ENCODE measurements around the gene FOXJ2. TPM values are rescaled to one million over a fixed set of nuclear protein-coding genes. Genes with fewer than 3 reads are reported as not detected.
A peak's percentile ranks its signal among the peaks of the same experiment; 100 is the strongest.

The FOXJ2 gene
- total and polyA plus RNA-seq, 7 experiments from 2014 or later = 11.2 to 30.2 (median 24.0) TPM

GRCh38 chr12:8048906-8049305, 16.4 kb downstream of the FOXJ2 start:
- H3K27ac ChIP-seq (ENCODE audit: low read depth, low read length) = no peak overlapping the region
- H3K27me3 ChIP-seq (ENCODE audit: control insufficient read depth in 2 of 2, insufficient read depth in 2 of 2, low read length in 2 of 2) = no peaks in the 10 kb centered on the region
- peaks cover 4 to 89% (median 26%) of the 10 kb centered on the region in 3 experiments for H3K36me3 ChIP-seq (ENCODE audit: control insufficient read depth in 2 of 3, insufficient read depth in 3 of 3, low read length in 3 of 3)
- no peak for ATAC-seq
- no peaks in the 10 kb centered on the region for H3K27me3 Mint-ChIP-seq
- intact Hi-C loops (cut with micrococcal nuclease) = no loop called here
- peaks cover 0 to 2% (median 0%) of the 10 kb centered on the region in 11 donors for H3K9me3 Mint-ChIP-seq
- peaks cover 9 to 16% (median 15%) of the 10 kb centered on the region in 7 donors for H3K4me1 Mint-ChIP-seq
- H3K4me3 Mint-ChIP-seq = no peak overlapping the region
- H3K4me3 ChIP-seq (ENCODE audit: low read length) = no peak overlapping the region
- peaks cover 19 to 67% (median 42%) of the 10 kb centered on the region in 5 donors for H3K36me3 Mint-ChIP-seq
- H3K9me3 ChIP-seq (ENCODE audit: control insufficient read depth in 2 of 3, low read length in 3 of 3) = no peaks in the 10 kb centered on the region
- DNase-seq = no peak
- H3K4me1 ChIP-seq (ENCODE audit: control insufficient read depth in 2 of 2, insufficient read depth in 2 of 2, low read length in 2 of 2) = no peaks in the 10 kb centered on the region
- ChIA-PET POLR2A (interaction anchor here (1.1 to 2.3 kb wide), 2 partner anchors 21 to 29 kb away, joined by 3 to 6 read pairs; no protein-coding TSS in a partner anchor), CTCF (interaction anchor here (0.9 to 7.7 kb wide), 2 partner anchors 16 to 29 kb away, joined by 3 to 158 read pairs; no protein-coding TSS in a partner anchor)
- peak overlapping the region in 1 of 9 donors; percentile 56 for H3K27ac Mint-ChIP-seq

GRCh38 chr12:8050600-8051250, 18.2 kb downstream of the FOXJ2 start:
- ChIA-PET POLR2A (no interaction called here), CTCF (interaction anchor here (0.6 to 1.6 kb wide), 2 partner anchors 10 to 27 kb away, joined by 4 to 13 read pairs; no protein-coding TSS in a partner anchor)
- Mint-ChIP-seq H3K4me1 (peaks cover 9 to 18% (median 14%) of the 10 kb centered on the region in 7 donors), H3K36me3 (peaks cover 14 to 74% (median 47%) of the 10 kb centered on the region in 5 donors), H3K27me3 (no peaks in the 10 kb centered on the region), H3K27ac (peak overlapping the region in 1 of 9 donors; percentile 13), H3K4me3 (no peak overlapping the region), H3K9me3 (peaks cover 0 to 2% (median 0%) of the 10 kb centered on the region in 11 donors)
- Histone ChIP-seq H3K4me3 (ENCODE audit: low read length) (no peak overlapping the region), H3K27me3 (ENCODE audit: control insufficient read depth in 2 of 2, insufficient read depth in 2 of 2, low read length in 2 of 2) (no peaks in the 10 kb centered on the region), H3K9me3 (ENCODE audit: control insufficient read depth in 2 of 3, low read length in 3 of 3) (no peaks in the 10 kb centered on the region), H3K27ac (ENCODE audit: low read depth, low read length) (no peak overlapping the region), H3K36me3 (ENCODE audit: control insufficient read depth in 2 of 3, insufficient read depth in 3 of 3, low read length in 3 of 3) (peaks cover 4 to 85% (median 24%) of the 10 kb centered on the region in 3 experiments), H3K4me1 (ENCODE audit: control insufficient read depth in 2 of 2, insufficient read depth in 2 of 2, low read length in 2 of 2) (no peaks in the 10 kb centered on the region)
- DNase-seq = no peak
- intact Hi-C loops (cut with micrococcal nuclease) = no loop called here
- no peak for ATAC-seq

GRCh38 chr12:8052679-8053078, 20.2 kb downstream of the FOXJ2 start:
- Mint-ChIP-seq H3K36me3 (peaks cover 14 to 58% (median 42%) of the 10 kb centered on the region in 5 donors), H3K9me3 (peaks cover 0 to 2% (median 0%) of the 10 kb centered on the region in 11 donors), H3K4me3 (no peak overlapping the region), H3K4me1 (peaks cover 0 to 16% (median 1%) of the 10 kb centered on the region in 7 donors), H3K27me3 (no peaks in the 10 kb centered on the region), H3K27ac (peak overlapping the region in 1 of 9 donors; percentile 15)
- DNase-seq (no peak), ATAC-seq (peak; percentile 87)
- POLR2A ChIA-PET = no interaction called here
- Histone ChIP-seq H3K27me3 (ENCODE audit: control insufficient read depth in 2 of 2, insufficient read depth in 2 of 2, low read length in 2 of 2) (no peaks in the 10 kb centered on the region), H3K27ac (ENCODE audit: low read depth, low read length) (no peak overlapping the region), H3K4me3 (ENCODE audit: low read length) (no peak overlapping the region), H3K9me3 (ENCODE audit: control insufficient read depth in 2 of 3, low read length in 3 of 3) (no peaks in the 10 kb centered on the region), H3K4me1 (ENCODE audit: control insufficient read depth in 2 of 2, insufficient read depth in 2 of 2, low read length in 2 of 2) (no peaks in the 10 kb centered on the region), H3K36me3 (ENCODE audit: control insufficient read depth in 2 of 3, insufficient read depth in 3 of 3, low read length in 3 of 3) (peaks cover 0 to 72% (median 24%) of the 10 kb centered on the region in 3 experiments)
- intact Hi-C loops (cut with micrococcal nuclease) = no loop called here
- CTCF ChIA-PET = interaction anchor here (2.1 kb wide), 1 partner anchor 26 kb away, joined by 6 read pairs; no protein-coding TSS in a partner anchor

GRCh38 chr12:8054816-8055215, 22.3 kb downstream of the FOXJ2 start:
- ChIA-PET POLR2A (interaction anchor here (0.6 kb wide), 1 partner anchor 1336 kb away, joined by 3 read pairs; no protein-coding TSS in a partner anchor), CTCF (no interaction called here)
- intact Hi-C loops (cut with micrococcal nuclease) = no loop called here
- Mint-ChIP-seq H3K9me3 (no peaks in the 10 kb centered on the region), H3K36me3 (peaks cover 4 to 45% (median 28%) of the 10 kb centered on the region in 5 donors), H3K27me3 (no peaks in the 10 kb centered on the region), H3K27ac (peak overlapping the region in 1 of 9 donors; percentile 29), H3K4me3 (no peak overlapping the region), H3K4me1 (peaks cover 0 to 14% (median 0%) of the 10 kb centered on the region in 7 donors)
- DNase-seq (no peak), ATAC-seq (no peak)
- Histone ChIP-seq H3K9me3 (ENCODE audit: control insufficient read depth in 2 of 3, low read length in 3 of 3) (no peaks in the 10 kb centered on the region), H3K4me1 (ENCODE audit: control insufficient read depth in 2 of 2, insufficient read depth in 2 of 2, low read length in 2 of 2) (no peaks in the 10 kb centered on the region), H3K27ac (ENCODE audit: low read depth, low read length) (no peak overlapping the region), H3K36me3 (ENCODE audit: control insufficient read depth in 2 of 3, insufficient read depth in 3 of 3, low read length in 3 of 3) (peaks cover 0 to 51% (median 13%) of the 10 kb centered on the region in 3 experiments), H3K4me3 (ENCODE audit: low read length) (no peak overlapping the region), H3K27me3 (ENCODE audit: control insufficient read depth in 2 of 2, insufficient read depth in 2 of 2, low read length in 2 of 2) (no peaks in the 10 kb centered on the region)

GRCh38 chr12:8057306-8057705, 24.8 kb downstream of the FOXJ2 start:
- peaks cover 0 to 29% (median 9%) of the 10 kb centered on the region in 3 experiments for H3K36me3 ChIP-seq (ENCODE audit: control insufficient read depth in 2 of 3, insufficient read depth in 3 of 3, low read length in 3 of 3)
- POLR2A ChIA-PET = no interaction called here
- Mint-ChIP-seq H3K27me3 (no peaks in the 10 kb centered on the region), H3K36me3 (peaks cover 4 to 34% (median 19%) of the 10 kb centered on the region in 5 donors), H3K27ac (peak overlapping the region in 2 of 9 donors; percentile 51 to 52), H3K4me1 (peaks cover 0 to 13% (median 4%) of the 10 kb centered on the region in 7 donors), H3K4me3 (no peak overlapping the region), H3K9me3 (no peaks in the 10 kb centered on the region)
- intact Hi-C loops (cut with micrococcal nuclease) = no loop called here
- ATAC-seq (no peak), DNase-seq (no peak)
- H3K9me3 ChIP-seq (ENCODE audit: control insufficient read depth in 2 of 3, low read length in 3 of 3) = no peaks in the 10 kb centered on the region
- no peaks in the 10 kb centered on the region for H3K4me1 ChIP-seq (ENCODE audit: control insufficient read depth in 2 of 2, insufficient read depth in 2 of 2, low read length in 2 of 2)
- CTCF ChIA-PET = interaction anchor here (0.6 kb wide), 1 partner anchor 885 kb away, joined by 4 read pairs; no protein-coding TSS in a partner anchor
- H3K4me3 ChIP-seq (ENCODE audit: low read length) = no peak overlapping the region
- H3K27me3 ChIP-seq (ENCODE audit: control insufficient read depth in 2 of 2, insufficient read depth in 2 of 2, low read length in 2 of 2) = no peaks in the 10 kb centered on the region
- H3K27ac ChIP-seq (ENCODE audit: low read depth, low read length) = no peak overlapping the region

- H3K9me3 Mint-ChIP-seq = no peaks in the 10 kb centered on the region
- peaks cover 0 to 10% (median 4%) of the 10 kb centered on the region in 7 donors for H3K4me1 Mint-ChIP-seq
- H3K27me3 ChIP-seq (ENCODE audit: control insufficient read depth in 2 of 2, insufficient read depth in 2 of 2, low read length in 2 of 2) = no peaks in the 10 kb centered on the region
- H3K9me3 ChIP-seq (ENCODE audit: control insufficient read depth in 2 of 3, low read length in 3 of 3) = no peaks in the 10 kb centered on the region
- peak overlapping the region in 2 of 9 donors; percentile 51 to 52 for H3K27ac Mint-ChIP-seq
- no peak overlapping the region for H3K4me3 Mint-ChIP-seq
- no peaks in the 10 kb centered on the region for H3K4me1 ChIP-seq (ENCODE audit: control insufficient read depth in 2 of 2, insufficient read depth in 2 of 2, low read length in 2 of 2)
- H3K36me3 Mint-ChIP-seq = peaks cover 4 to 28% (median 15%) of the 10 kb centered on the region in 5 donors
- ChIA-PET CTCF (no interaction called here), POLR2A (no interaction called here)
- no peak overlapping the region for H3K27ac ChIP-seq (ENCODE audit: low read depth, low read length)
- H3K4me3 ChIP-seq (ENCODE audit: low read length) = no peak overlapping the region
- no peaks in the 10 kb centered on the region for H3K27me3 Mint-ChIP-seq
- intact Hi-C loops (cut with micrococcal nuclease) = no loop called here
- ATAC-seq (peak; percentile 84), DNase-seq (no peak)
- peaks cover 0 to 23% (median 5%) of the 10 kb centered on the region in 3 experiments for H3K36me3 ChIP-seq (ENCODE audit: control insufficient read depth in 2 of 3, insufficient read depth in 3 of 3, low read length in 3 of 3)
Observed at GRCh38 chr12:8057839-8058238, 25.3 kb downstream of the FOXJ2 start.

Data from naive thymus-derived CD4-positive, alpha-beta T cell (primary cell).